Gastrocnemius medialis (tissue), 4 donors: ENCODE data around the gene KCNA10. TPM values are rescaled to one million over a fixed set of nuclear protein-coding genes. Genes with fewer than 3 reads are reported as not detected.

Experiments used
- ATAC-seq, 2 donors: fragments of 150-250 bp; one replicate each; pipeline ENCODE4 v1.9.1; 2016
- DNase-seq, 2 donors: peaks; one replicate each; pipeline ENCODE4 v3.0.0-alpha.2; 2019
- H3K27ac ChIP-seq, 4 donors: fragments of 200-600 bp; sonication (generic); 1 replicate in 1 of 4; 2 replicates in 3 of 4; pipeline ENCODE4 v1.5.1; 2016 to 2018; ENCODE audit warnings: mild to moderate bottlenecking in 2 of 4, moderate library complexity in 1 of 4
- H3K27me3 ChIP-seq, 3 donors: fragments of 200-600 bp; sonication (generic) in 2 of 3; 1 replicate in 1 of 3; 2 replicates in 2 of 3; pipeline versions ENCODE4 v1.5.1 to v1.6.0; 2016 to 2019; ENCODE audit warnings: mild to moderate bottlenecking in 1 of 3, moderate library complexity in 1 of 3
- H3K36me3 ChIP-seq, 2 donors: fragments of 200-600 bp; sonication (generic) in 1 of 2; one replicate each; pipeline ENCODE4 v1.5.1; 2017 to 2018
- H3K4me1 ChIP-seq, 2 donors: fragments of 200-600 bp; sonication (generic) in 1 of 2; one replicate each; pipeline ENCODE4 v1.5.1; 2016 to 2017; ENCODE audit warnings: mild to moderate bottlenecking in 2 of 2
- H3K4me3 ChIP-seq, 4 donors: fragments of 200-600 bp; sonication (generic) in 3 of 4; 1 replicate in 1 of 4; 2 replicates in 3 of 4; pipeline ENCODE4 v1.5.1; 2016 to 2019; ENCODE audit warnings: mild to moderate bottlenecking in 2 of 4
- H3K9me3 ChIP-seq, 3 donors: fragments of 200-600 bp; sonication (generic) in 2 of 3; 1 replicate in 1 of 3; 2 replicates in 2 of 3; pipeline ENCODE4 v1.5.1; 2016 to 2019
- CTCF ChIP-seq, 5 experiments: fragments of 450-650 bp in 3 of 5; fragments of 200-600 bp in 2 of 5; sonication (generic) in 2 of 5; IDR thresholded peaks in 4 of 5; conservative IDR thresholded peaks in 1 of 5; 1 replicate in 4 of 5; 2 replicates in 1 of 5; pipeline ENCODE4 v1.5.1; 2016 to 2019; ENCODE audit warnings: antibody characterized with exemption in 5 of 5, mild to moderate bottlenecking in 3 of 5, moderate library complexity in 3 of 5
- POLR2A ChIP-seq, 2 donors: fragments of 450-650 bp; IDR thresholded peaks; one replicate each; pipeline ENCODE4 v1.6.1; 2017; ENCODE audit warnings: antibody characterized with exemption in 2 of 2, mild to moderate bottlenecking in 2 of 2, moderate library complexity in 2 of 2
- in situ Hi-C, 4 donors: fragments of 200-750 bp; cut with MboI; loops; one replicate each; pipeline versions ENCODE4 v1.15.0 to v1.8.0; 2017; ENCODE audit warnings: low sequenced_read_pairs in 4 of 4
- intact Hi-C: fragments of 100-400 bp; cut with DNase I; formaldehyde crosslinking; loops from one replicate; pipeline ENCODE4 v1.15.1; 2023; ENCODE audit warnings: low total_unique reads
- total RNA-seq, 4 donors: library from RNA; depleted of rRNA; stranded (reverse); fragments of >200 nt; gene quantifications; one replicate each; pipeline versions ENCODE4 v1.1.0 to v1.2.3, GENCODE V29; 2016

Gene KCNA10
- total RNA-seq, 4 donors from 2014 or later: not detected

DNA sequence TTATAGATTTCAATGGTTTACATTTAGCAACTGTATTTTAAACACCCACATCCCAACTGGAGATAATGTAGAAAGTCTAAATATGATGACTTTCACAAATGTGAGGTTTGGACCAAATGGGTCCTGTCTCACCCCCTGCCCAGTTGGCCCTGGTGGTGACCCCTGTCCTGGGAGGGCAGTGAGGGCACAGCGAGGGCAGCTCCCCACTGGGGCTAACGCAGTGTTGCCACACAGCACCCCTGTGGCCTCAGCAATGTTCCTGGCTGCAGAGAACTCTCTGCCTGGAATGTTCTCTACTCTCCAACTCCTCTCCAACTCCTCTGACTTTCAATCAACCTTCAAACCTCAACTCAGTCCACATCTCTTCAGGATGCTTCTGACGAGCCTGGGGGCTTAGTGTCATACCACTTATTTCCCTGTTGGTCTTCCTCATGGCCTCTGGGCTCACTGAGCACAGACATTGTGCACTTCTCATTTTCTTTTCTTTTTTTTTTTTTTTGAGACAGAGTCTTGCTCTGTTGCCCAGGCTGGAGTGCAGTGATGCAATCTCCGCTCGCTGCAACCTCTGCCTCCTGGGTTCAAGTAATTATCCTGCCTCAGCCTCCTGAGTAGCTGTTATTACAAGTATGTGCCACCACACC, 25.8 kb downstream of the KCNA10 start:
- ATAC-seq (no peak), DNase-seq (no peak)
- TF ChIP-seq CTCF (IDR thresholded peaks at IDR 0.05 in 4 of 5, conservative IDR thresholded peaks at IDR 0.05 in 1 of 5): no peak
- TF ChIP-seq POLR2A (IDR thresholded peaks at IDR 0.05): no peak
- Histone ChIP-seq H3K4me3 (no peak overlapping the region), H3K9me3 (no peaks in the 10 kb centered on the region), H3K36me3 (no peaks in the 10 kb centered on the region), H3K27ac (no peak overlapping the region), H3K4me1 (no peaks in the 10 kb centered on the region), H3K27me3 (no peaks in the 10 kb centered on the region)
- in situ Hi-C loops: loop anchor here in 1 of 4 donors (10.0 kb wide), 1 partner anchor 288 kb away; no protein-coding TSS in a partner anchor
- intact Hi-C loops: no loop called here

- no peak for TF ChIP-seq CTCF (IDR thresholded peaks at IDR 0.05 in 4 of 5, conservative IDR thresholded peaks at IDR 0.05 in 1 of 5)
- TF ChIP-seq POLR2A (IDR thresholded peaks at IDR 0.05): no peak
- intact Hi-C loops: no loop called here
- no peak for DNase-seq
- no peaks in the 10 kb centered on the region for H3K9me3 ChIP-seq
- H3K36me3 ChIP-seq: no peaks in the 10 kb centered on the region
- H3K27ac ChIP-seq: no peak overlapping the region
- no peaks in the 10 kb centered on the region for H3K4me1 ChIP-seq
- in situ Hi-C loops: loop anchor here in 1 of 4 donors (10.0 kb wide), 1 partner anchor 288 kb away; no protein-coding TSS in a partner anchor
- no peaks in the 10 kb centered on the region for H3K27me3 ChIP-seq
- no peak overlapping the region for H3K4me3 ChIP-seq
- no peak for ATAC-seq
Measured at GRCh38 chr1:110492573-110492972, 26.4 kb downstream of the KCNA10 start.

- no peaks in the 10 kb centered on the region for H3K4me1 ChIP-seq
- ATAC-seq (no peak), DNase-seq (no peak)
- TF ChIP-seq POLR2A (IDR thresholded peaks at IDR 0.05) (no peak), CTCF (IDR thresholded peaks at IDR 0.05 in 4 of 5, conservative IDR thresholded peaks at IDR 0.05 in 1 of 5) (no peak)
- no peaks in the 10 kb centered on the region for H3K9me3 ChIP-seq
- in situ Hi-C loops (loop anchor here in 1 of 4 donors (10.0 kb wide), 1 partner anchor 286 kb away; no protein-coding TSS in a partner anchor), intact Hi-C loops (no loop called here)
- no peaks in the 10 kb centered on the region for H3K27me3 ChIP-seq
- no peak overlapping the region for H3K27ac ChIP-seq
- H3K4me3 ChIP-seq: no peak overlapping the region
- no peaks in the 10 kb centered on the region for H3K36me3 ChIP-seq
Measured at GRCh38 chr1:110490791-110491451, 28.1 kb downstream of the KCNA10 start.

- no peak for DNase-seq
- TF ChIP-seq CTCF (IDR thresholded peaks at IDR 0.05 in 4 of 5, conservative IDR thresholded peaks at IDR 0.05 in 1 of 5): no peak
- no peak for TF ChIP-seq POLR2A (IDR thresholded peaks at IDR 0.05)
- no peaks in the 10 kb centered on the region for H3K9me3 ChIP-seq
- no peak overlapping the region for H3K4me3 ChIP-seq
- in situ Hi-C loops (loop anchor here in 1 of 4 donors (10.0 kb wide), 1 partner anchor 285 kb away; no protein-coding TSS in a partner anchor), intact Hi-C loops (no loop called here)
- ATAC-seq: no peak
- no peak overlapping the region for H3K27ac ChIP-seq
- no peaks in the 10 kb centered on the region for H3K36me3 ChIP-seq
- H3K4me1 ChIP-seq: no peaks in the 10 kb centered on the region
- H3K27me3 ChIP-seq: no peaks in the 10 kb centered on the region
Measured at GRCh38 chr1:110489973-110490542, 28.9 kb downstream of the KCNA10 start.
